Trophoblast cell (in vitro differentiated cells and primary cell): ENCODE results near the gene PDE4DIP.
"Not testable (repeated sequence)": the region's sequence is repeated elsewhere in the genome, so short reads cannot be mapped to it uniquely, and the experiment has no call there.

Source experiments
- DNase-seq, 2 donors: peaks; one replicate each; pipeline ENCODE4 v3.0.0-alpha.2; 2016
- H2AFZ ChIP-seq: 2 replicates; pipeline ENCODE4 v1.6.1; 2013; ENCODE audit warnings: low read length, moderate library complexity, mild to moderate bottlenecking; ENCODE audit not compliant: insufficient read depth, poor library complexity
- H2AK5ac ChIP-seq: 2 replicates; pipeline ENCODE4 v1.6.1; 2013; ENCODE audit warnings: mild to moderate bottlenecking, low read length
- H2BK120ac ChIP-seq: 2 replicates; pipeline ENCODE4 v1.6.1; 2013; ENCODE audit warnings: low read length, mild to moderate bottlenecking, moderate library complexity; ENCODE audit not compliant: insufficient read depth, poor library complexity
- H2BK12ac ChIP-seq: 2 replicates; pipeline ENCODE4 v1.6.1; 2013; ENCODE audit warnings: mild to moderate bottlenecking, low read length, moderate library complexity
- H2BK5ac ChIP-seq: 2 replicates; pipeline ENCODE4 v1.6.1; 2013; ENCODE audit warnings: low read length, low read depth, moderate library complexity, mild to moderate bottlenecking; ENCODE audit not compliant: poor library complexity
- H3K14ac ChIP-seq: 2 replicates; pipeline ENCODE4 v1.6.1; 2013; ENCODE audit warnings: mild to moderate bottlenecking, low read length
- H3K18ac ChIP-seq: 2 replicates; pipeline ENCODE4 v1.6.1; 2013; ENCODE audit warnings: mild to moderate bottlenecking, low read length
- H3K23ac ChIP-seq: 2 replicates; pipeline ENCODE4 v1.6.1; 2013; ENCODE audit warnings: low read length
- H3K27ac ChIP-seq: 2 replicates; pipeline ENCODE4 v1.5.1; 2013; ENCODE audit warnings: low read depth, mild to moderate bottlenecking, inconsistent platforms, low read length, moderate library complexity
- H3K27me3 ChIP-seq: 2 replicates; pipeline ENCODE4 v1.6.1; 2013; ENCODE audit warnings: inconsistent platforms, mild to moderate bottlenecking, low read length, moderate library complexity; ENCODE audit not compliant: insufficient read depth
- H3K36me3 ChIP-seq, 2 experiments: 1 replicate in 1 of 2; 2 replicates in 1 of 2; pipeline ENCODE4 v1.6.1; 2013; ENCODE audit warnings: low read length in 2 of 2, mild to moderate bottlenecking in 2 of 2, moderate library complexity in 1 of 2; ENCODE audit not compliant: insufficient read depth in 2 of 2, control insufficient read depth in 1 of 2
- H3K4ac ChIP-seq: 2 replicates; pipeline ENCODE4 v1.6.1; 2013; ENCODE audit warnings: low read depth, mild to moderate bottlenecking, low read length, moderate library complexity
- H3K4me1 ChIP-seq, 2 experiments: 1 replicate in 1 of 2; 2 replicates in 1 of 2; pipeline ENCODE4 v1.6.1; 2013; ENCODE audit warnings: low read length in 2 of 2, mild to moderate bottlenecking in 2 of 2, moderate library complexity in 1 of 2; ENCODE audit not compliant: insufficient read depth in 2 of 2, control insufficient read depth in 1 of 2
- H3K4me2 ChIP-seq: 2 replicates; pipeline ENCODE4 v1.6.1; 2013; ENCODE audit warnings: inconsistent platforms, mild to moderate bottlenecking, low read length, moderate library complexity
- H3K4me3 ChIP-seq: 2 replicates; pipeline ENCODE4 v1.5.1; 2013; ENCODE audit warnings: mild to moderate bottlenecking, low read depth, low read length, inconsistent platforms
- H3K79me1 ChIP-seq: one replicate; pipeline ENCODE4 v1.6.1; 2013; ENCODE audit warnings: low read length
- H3K79me2 ChIP-seq: 2 replicates; pipeline ENCODE4 v1.6.1; 2013; ENCODE audit warnings: low read length, mild to moderate bottlenecking; ENCODE audit not compliant: control insufficient read depth, insufficient read depth, poor library complexity
- H3K9ac ChIP-seq: 2 replicates; pipeline ENCODE4 v1.6.1; 2013; ENCODE audit warnings: mild to moderate bottlenecking, low read length
- H3K9me3 ChIP-seq: 2 replicates; pipeline ENCODE4 v1.6.1; 2013; ENCODE audit warnings: low read depth, mild to moderate bottlenecking, control low read depth, inconsistent platforms, low read length; ENCODE audit not compliant: insufficient read depth
- H4K12ac ChIP-seq: 2 replicates; pipeline ENCODE4 v1.6.1; 2013; ENCODE audit warnings: low read depth, mild to moderate bottlenecking, low read length, moderate library complexity
- H4K8ac ChIP-seq: 2 replicates; pipeline ENCODE4 v1.6.1; 2013; ENCODE audit warnings: low read depth, mild to moderate bottlenecking, low read length, moderate library complexity
- H4K91ac ChIP-seq: one replicate; pipeline ENCODE4 v1.6.1; 2013; ENCODE audit warnings: low read depth, mild to moderate bottlenecking, low read length, moderate library complexity
- WGBS: extraction: QIAGEN DNeasy Blood & Tissue Kit; methylation state at CpG from one replicate; pipeline ENCODE4 v1.1.7; 2013; ENCODE audit warnings: missing lambda C conversion rate; ENCODE audit not compliant: insufficient read length, insufficient coverage; ENCODE audit errors: extremely low coverage; 5-methylcytosine and 5-hydroxymethylcytosine counted together

PDE4DIP gene

DNA sequence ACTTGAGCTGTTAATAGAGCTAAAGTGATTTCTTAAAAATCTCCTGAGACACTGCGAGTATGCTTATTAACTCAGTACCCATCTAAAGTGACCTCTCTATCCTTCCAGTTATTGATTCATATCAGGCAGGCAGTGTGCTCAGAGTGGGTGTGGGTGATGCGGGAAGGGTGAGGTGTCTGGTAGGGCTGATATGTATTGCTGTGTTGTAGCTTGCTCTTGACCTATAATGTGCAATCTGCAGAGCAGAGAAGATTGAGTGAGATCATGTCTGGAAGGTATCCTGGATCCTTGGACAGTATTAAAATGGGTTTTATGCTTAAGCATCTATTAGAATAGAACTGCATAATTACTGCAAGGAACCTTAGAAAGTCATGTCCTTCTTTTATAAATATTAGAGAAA is 15.8 kb downstream of the PDE4DIP start:
- H3K4ac ChIP-seq, H3K4me3 ChIP-seq, H3K23ac ChIP-seq, H2AK5ac ChIP-seq, H3K27me3 ChIP-seq, H3K9ac ChIP-seq, H2BK120ac ChIP-seq, H3K9me3 ChIP-seq, H3K18ac ChIP-seq, H2AFZ ChIP-seq, H2BK12ac ChIP-seq, H3K36me3 ChIP-seq, H3K14ac ChIP-seq, H4K8ac ChIP-seq, H4K12ac ChIP-seq, H3K27ac ChIP-seq, H3K4me2 ChIP-seq, H4K91ac ChIP-seq, H3K4me1 ChIP-seq, DNase-seq, H2BK5ac ChIP-seq, H3K79me2 ChIP-seq, H3K79me1 ChIP-seq: not testable (repeated sequence)
- WGBS: no CpG with 5 or more reads among the region's 2 CpGs

DNA sequence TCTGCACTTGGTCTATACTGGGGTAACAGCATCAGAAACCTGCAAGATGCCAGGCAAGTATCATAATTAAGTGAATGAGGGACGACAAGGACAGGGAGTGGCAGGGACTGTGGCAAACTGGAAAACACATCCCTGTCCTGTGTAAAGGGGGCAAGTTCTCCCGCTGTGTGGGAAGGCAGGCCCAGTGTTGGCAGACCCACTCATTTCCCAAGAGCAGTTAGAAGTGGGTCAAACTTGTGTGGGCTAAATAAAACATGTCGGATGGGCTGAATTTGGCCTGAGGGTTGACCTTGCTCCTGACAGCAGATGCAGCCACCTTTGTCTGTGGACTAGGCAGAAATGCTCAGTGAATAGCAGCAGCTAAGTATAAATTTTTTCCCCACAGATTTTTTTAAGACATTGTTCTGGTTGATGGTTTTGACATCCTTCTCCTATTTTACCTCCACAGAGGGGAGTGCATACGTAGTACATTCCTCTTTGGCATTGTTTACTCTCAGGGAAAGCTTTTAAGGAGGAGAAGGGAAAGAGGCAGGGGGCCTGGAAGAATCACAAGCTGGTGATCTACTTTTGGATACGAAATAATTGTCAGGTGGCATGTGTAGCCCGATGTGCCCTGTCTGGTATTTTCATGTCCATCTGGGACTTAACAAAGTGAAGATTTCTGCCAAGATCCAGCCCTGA is 16.5 kb downstream of the PDE4DIP start:
- not testable (repeated sequence) for H3K18ac ChIP-seq, H4K8ac ChIP-seq, H2BK12ac ChIP-seq, H2BK5ac ChIP-seq, DNase-seq, H3K27ac ChIP-seq, H3K4me1 ChIP-seq, H3K4ac ChIP-seq, H3K14ac ChIP-seq, H3K79me1 ChIP-seq, H3K9ac ChIP-seq, H2AFZ ChIP-seq, H3K9me3 ChIP-seq, H3K23ac ChIP-seq, H3K4me2 ChIP-seq, H4K12ac ChIP-seq, H3K36me3 ChIP-seq, H2BK120ac ChIP-seq, H3K27me3 ChIP-seq, H4K91ac ChIP-seq, H3K79me2 ChIP-seq, H2AK5ac ChIP-seq, H3K4me3 ChIP-seq
- no CpG with 5 or more reads among the region's 6 CpGs for WGBS

GRCh38 chr1:148862590-148862989 is 18.4 kb downstream of the PDE4DIP start:
- H3K36me3 ChIP-seq, H3K79me1 ChIP-seq, H3K27ac ChIP-seq, H3K4ac ChIP-seq, DNase-seq, H4K12ac ChIP-seq, H2BK5ac ChIP-seq, H2AK5ac ChIP-seq, H2BK12ac ChIP-seq, H2AFZ ChIP-seq, H3K4me1 ChIP-seq, H3K27me3 ChIP-seq, H3K4me2 ChIP-seq, H2BK120ac ChIP-seq, H3K18ac ChIP-seq, H3K9ac ChIP-seq, H3K4me3 ChIP-seq, H3K79me2 ChIP-seq, H3K23ac ChIP-seq, H4K91ac ChIP-seq, H3K14ac ChIP-seq, H4K8ac ChIP-seq, H3K9me3 ChIP-seq: not testable (repeated sequence)
- WGBS: no CpG with 5 or more reads among the region's 3 CpGs

DNA sequence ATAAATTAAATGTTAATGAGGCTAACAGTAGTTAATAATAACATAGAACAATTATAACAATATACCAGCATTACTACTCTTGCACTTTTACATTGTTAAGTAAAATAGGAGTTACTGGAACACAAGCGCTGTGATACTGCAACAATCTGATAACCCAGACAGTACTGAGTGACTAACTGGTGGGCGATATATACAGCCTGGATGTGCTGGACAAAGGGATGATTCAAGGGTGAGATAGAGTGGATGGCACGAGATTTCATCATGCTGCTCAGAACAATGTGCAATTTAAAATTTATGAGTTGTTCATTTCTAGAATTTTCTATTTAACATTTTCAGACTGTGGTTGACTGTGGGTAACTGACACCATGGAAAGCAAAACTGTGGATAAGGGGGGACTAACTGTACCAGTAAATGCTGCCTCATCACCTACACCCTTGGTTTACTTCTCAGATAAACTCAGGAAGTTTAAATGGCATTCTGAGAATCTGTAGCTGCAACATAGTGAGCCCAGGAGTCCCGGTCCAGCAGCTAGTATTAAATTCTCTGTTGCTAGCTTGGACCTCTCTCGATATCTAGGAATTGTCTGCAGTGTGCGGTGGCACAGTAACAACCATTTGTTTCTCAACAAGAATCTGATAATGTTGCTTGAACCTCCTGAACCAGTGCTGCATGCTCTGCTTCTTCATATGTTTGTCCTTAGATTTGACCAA is 24.9 kb downstream of the PDE4DIP start:
- not testable (repeated sequence) for H3K14ac ChIP-seq, H4K12ac ChIP-seq, H3K9ac ChIP-seq, DNase-seq, H3K4me1 ChIP-seq, H2BK12ac ChIP-seq, H2AK5ac ChIP-seq, H3K9me3 ChIP-seq, H3K18ac ChIP-seq, H2BK5ac ChIP-seq, H4K91ac ChIP-seq, H3K27ac ChIP-seq, H4K8ac ChIP-seq, H3K36me3 ChIP-seq, H3K4me2 ChIP-seq, H3K4me3 ChIP-seq, H3K4ac ChIP-seq, H2AFZ ChIP-seq, H3K79me2 ChIP-seq, H3K27me3 ChIP-seq, H3K23ac ChIP-seq, H3K79me1 ChIP-seq, H2BK120ac ChIP-seq
- no CpG with 5 or more reads among the region's 6 CpGs for WGBS
